SK-N-SH treated with all-trans-retinoic acid at 6 μM for 48 hours (cell line): ENCODE measurements around the gene JSRP1.

Experiments used
- ATAC-seq: fragments of 200-7000 bp; cut with Tn5 transposase; 3 replicates; pipeline ENCODE4 v1.9.1; 2020; ENCODE audit warnings: mild to moderate bottlenecking, moderate library complexity
- ARNTL ChIP-seq: fragments of 450-650 bp; formaldehyde crosslinking; IDR thresholded peaks from 2 replicates; pipeline ENCODE4 v1.5.0; 2020; ENCODE audit warnings: low read depth, mild to moderate bottlenecking, moderate library complexity, borderline replicate concordance
- BACH2 ChIP-seq: fragments of 250-450 bp; sonication (Bioruptor Pico); IDR thresholded peaks from 2 replicates; pipeline ENCODE4 v1.9.0; 2021; ENCODE audit warnings: mild to moderate bottlenecking, borderline replicate concordance
- CSDC2 ChIP-seq: fragments of 250-450 bp; sonication (Bioruptor Pico); IDR thresholded peaks from 2 replicates; pipeline ENCODE4 v1.5.0; 2020; ENCODE audit warnings: mild to moderate bottlenecking, moderate library complexity
- ESRRG ChIP-seq: fragments of 250-450 bp; sonication (Bioruptor Pico); IDR thresholded peaks from 2 replicates; pipeline ENCODE4 v1.6.1; 2021; ENCODE audit warnings: mild to moderate bottlenecking
- GLIS3 ChIP-seq: fragments of 250-450 bp; sonication (Bioruptor Pico); IDR thresholded peaks from 2 replicates; pipeline ENCODE4 v1.5.0; 2020; ENCODE audit warnings: mild to moderate bottlenecking, moderate library complexity
- ISL1 ChIP-seq: fragments of 250-450 bp; sonication (Bioruptor Pico); IDR thresholded peaks from 2 replicates; pipeline ENCODE4 v2.1.2; 2022; ENCODE audit warnings: mild to moderate bottlenecking, moderate library complexity
- PATZ1 ChIP-seq: fragments of 250-450 bp; sonication (Bioruptor Pico); IDR thresholded peaks from 2 replicates; pipeline ENCODE4 v1.8.0; 2020; ENCODE audit warnings: mild to moderate bottlenecking, moderate library complexity, borderline replicate concordance
- PPARA ChIP-seq: fragments of 250-450 bp; sonication (Bioruptor Pico); IDR thresholded peaks from 2 replicates; pipeline ENCODE4 v1.5.0; 2020; ENCODE audit warnings: mild to moderate bottlenecking, borderline replicate concordance
- RARB ChIP-seq: fragments of 250-450 bp; sonication (Bioruptor Pico); IDR thresholded peaks from 2 replicates; pipeline ENCODE4 v1.8.0; 2021; ENCODE audit warnings: mild to moderate bottlenecking, moderate library complexity
- SNAI2 ChIP-seq: fragments of 250-450 bp; sonication (Bioruptor Pico); IDR thresholded peaks from 2 replicates; pipeline ENCODE4 v1.5.0; 2020; ENCODE audit warnings: mild to moderate bottlenecking, moderate library complexity
- TCF4 ChIP-seq: fragments of 250-450 bp; sonication (Bioruptor Pico); IDR thresholded peaks from 2 replicates; pipeline ENCODE4 v1.8.0; 2021; ENCODE audit warnings: mild to moderate bottlenecking, moderate library complexity, borderline replicate concordance
- TSHZ2 ChIP-seq: fragments of 250-450 bp; sonication (Bioruptor Pico); IDR thresholded peaks from 2 replicates; pipeline ENCODE4 v1.5.0; 2020; ENCODE audit warnings: mild to moderate bottlenecking, moderate library complexity
- ZC3H10 ChIP-seq: fragments of 250-450 bp; sonication (Bioruptor Pico); IDR thresholded peaks from 2 replicates; pipeline ENCODE4 v1.5.1; 2021; ENCODE audit warnings: mild to moderate bottlenecking, moderate library complexity
- ZFP3 ChIP-seq: fragments of 250-450 bp; sonication (Bioruptor Pico); IDR thresholded peaks from 2 replicates; pipeline ENCODE4 v1.5.0; 2020; ENCODE audit warnings: mild to moderate bottlenecking, moderate library complexity
- ZFP30 ChIP-seq: fragments of 450-650 bp; formaldehyde crosslinking; IDR thresholded peaks from 2 replicates; pipeline ENCODE4 v1.5.0; 2022; ENCODE audit warnings: mild to moderate bottlenecking, moderate library complexity
- ZNF565 ChIP-seq: fragments of 450-650 bp; formaldehyde crosslinking; conservative IDR thresholded peaks from 2 replicates; pipeline ENCODE4 v1.5.0; 2020; ENCODE audit warnings: low read depth, mild to moderate bottlenecking, moderate library complexity
- ZNF70 ChIP-seq: fragments of 450-650 bp; formaldehyde crosslinking; IDR thresholded peaks from 2 replicates; pipeline ENCODE4 v1.5.0; 2020; ENCODE audit warnings: mild to moderate bottlenecking, moderate library complexity
- ZNF8 ChIP-seq: fragments of 450-650 bp; formaldehyde crosslinking; IDR thresholded peaks from 2 replicates; pipeline ENCODE4 v1.5.0; 2020; ENCODE audit warnings: mild to moderate bottlenecking, moderate library complexity
- TF ChIP-seq, protein P1 (sequence below): fragments of 250-450 bp; sonication (Bioruptor Pico); IDR thresholded peaks from 2 replicates; pipeline ENCODE4 v1.5.1; 2021; ENCODE audit warnings: mild to moderate bottlenecking, moderate library complexity
- TF ChIP-seq, protein P2 (sequence below): fragments of 250-450 bp; sonication (Bioruptor Pico); IDR thresholded peaks from 2 replicates; pipeline ENCODE4 v1.8.0; 2021; ENCODE audit warnings: low read depth, mild to moderate bottlenecking, moderate library complexity, borderline replicate concordance

JSRP1 gene

DNA sequence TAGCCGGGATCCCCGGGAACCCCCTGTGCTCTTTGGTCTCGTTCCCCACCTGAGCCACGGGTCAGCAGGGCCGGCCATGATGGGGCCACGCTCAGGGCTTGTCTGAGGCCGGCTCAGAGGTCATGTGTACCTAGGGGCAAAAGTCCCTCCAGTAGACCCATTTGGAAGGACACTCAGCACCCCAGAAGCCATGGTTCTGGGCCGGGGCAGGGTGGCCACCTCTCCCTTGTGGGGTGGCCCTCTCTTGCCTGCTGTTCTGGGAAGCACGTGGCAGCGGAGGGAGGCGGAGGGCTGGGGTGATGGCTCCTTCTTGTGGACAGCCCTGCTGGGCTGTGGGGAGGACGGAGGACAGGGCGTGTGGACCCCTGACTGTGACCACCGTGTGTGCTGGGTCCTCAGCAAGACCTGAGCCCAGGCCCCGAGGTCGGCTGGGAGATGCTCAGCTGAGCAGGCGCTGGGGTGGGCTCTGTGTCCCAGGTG lies 32.2 kb upstream of the JSRP1 start:
- ATAC-seq = no peak
- no peak for TF ChIP-seq ESRRG (CRISPR knock-in tag)
- TF ChIP-seq ISL1 (CRISPR knock-in tag) = no peak
- no peak for TF ChIP-seq CSDC2
- no peak for TF ChIP-seq ZNF70
- no peak for TF ChIP-seq TSHZ2 (CRISPR knock-in tag)
- no peak for TF ChIP-seq PPARA
- no peak for TF ChIP-seq TCF4
- no peak for TF ChIP-seq BACH2 (CRISPR knock-in tag)
- TF ChIP-seq GLIS3 = no peak
- no peak for TF ChIP-seq ZFP3
- TF ChIP-seq, protein P1, sequence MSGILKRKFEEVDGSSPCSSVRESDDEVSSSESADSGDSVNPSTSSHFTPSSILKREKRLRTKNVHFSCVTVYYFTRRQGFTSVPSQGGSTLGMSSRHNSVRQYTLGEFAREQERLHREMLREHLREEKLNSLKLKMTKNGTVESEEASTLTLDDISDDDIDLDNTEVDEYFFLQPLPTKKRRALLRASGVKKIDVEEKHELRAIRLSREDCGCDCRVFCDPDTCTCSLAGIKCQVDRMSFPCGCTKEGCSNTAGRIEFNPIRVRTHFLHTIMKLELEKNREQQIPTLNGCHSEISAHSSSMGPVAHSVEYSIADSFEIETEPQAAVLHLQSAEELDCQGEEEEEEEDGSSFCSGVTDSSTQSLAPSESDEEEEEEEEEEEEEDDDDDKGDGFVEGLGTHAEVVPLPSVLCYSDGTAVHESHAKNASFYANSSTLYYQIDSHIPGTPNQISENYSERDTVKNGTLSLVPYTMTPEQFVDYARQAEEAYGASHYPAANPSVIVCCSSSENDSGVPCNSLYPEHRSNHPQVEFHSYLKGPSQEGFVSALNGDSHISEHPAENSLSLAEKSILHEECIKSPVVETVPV = no peak
- TF ChIP-seq ZNF8 (CRISPR knock-in tag) = no peak
- no peak for TF ChIP-seq ZNF565
- TF ChIP-seq RARB (CRISPR knock-in tag) = no peak

DNA sequence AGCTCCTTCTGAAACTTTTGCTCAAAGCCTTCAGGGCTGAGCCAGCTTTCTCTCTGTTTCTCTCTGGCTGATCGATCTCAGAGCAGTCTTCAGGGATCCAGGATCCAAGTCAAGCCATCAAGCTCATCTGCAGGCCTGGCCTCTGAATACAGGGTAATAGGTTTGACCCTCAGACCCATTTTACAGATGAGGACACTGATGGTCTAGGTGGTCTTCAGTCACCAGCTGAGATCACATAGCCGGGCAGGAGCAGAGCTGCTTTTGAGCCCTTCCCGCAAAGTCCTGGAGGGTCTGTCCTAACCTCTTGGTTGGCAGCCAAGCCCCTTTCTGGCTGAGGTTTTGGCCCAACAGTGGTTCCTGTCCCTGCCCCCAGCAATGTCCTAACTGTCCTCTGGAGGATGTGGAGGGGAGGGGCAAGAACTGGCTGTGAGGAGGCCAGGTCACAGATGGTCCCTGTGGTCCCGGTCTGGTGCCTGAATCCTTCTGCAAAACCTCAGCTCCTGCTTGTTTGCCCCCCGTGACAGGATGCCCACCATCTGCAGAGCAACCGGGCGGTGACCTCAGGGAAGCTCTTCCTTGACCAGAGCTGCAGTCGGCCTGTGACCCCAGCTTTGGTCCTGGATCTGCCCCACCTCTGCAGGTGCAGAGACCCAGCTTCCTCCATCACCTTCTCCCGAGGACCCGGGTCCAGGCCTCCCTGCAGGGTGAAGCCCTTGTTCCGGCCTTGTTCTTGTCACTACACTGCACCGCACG lies 31.5 kb upstream of the JSRP1 start:
- ATAC-seq = no peak
- TF ChIP-seq RARB (CRISPR knock-in tag) (no peak), GLIS3 (no peak), TSHZ2 (CRISPR knock-in tag) (no peak), ZNF70 (no peak), ZNF8 (CRISPR knock-in tag) (no peak), BACH2 (CRISPR knock-in tag) (no peak), ZC3H10 (CRISPR knock-in tag) (no peak), TCF4 (no peak), ISL1 (CRISPR knock-in tag) (no peak), PPARA (no peak), ZFP30 (CRISPR knock-in tag) (no peak), ZFP3 (no peak), CSDC2 (no peak), ESRRG (CRISPR knock-in tag) (no peak), ZNF565 (no peak), PATZ1 (CRISPR knock-in tag) (no peak), ARNTL (CRISPR knock-in tag) (no peak), SNAI2 (CRISPR knock-in tag) (no peak)
- TF ChIP-seq, protein P2, sequence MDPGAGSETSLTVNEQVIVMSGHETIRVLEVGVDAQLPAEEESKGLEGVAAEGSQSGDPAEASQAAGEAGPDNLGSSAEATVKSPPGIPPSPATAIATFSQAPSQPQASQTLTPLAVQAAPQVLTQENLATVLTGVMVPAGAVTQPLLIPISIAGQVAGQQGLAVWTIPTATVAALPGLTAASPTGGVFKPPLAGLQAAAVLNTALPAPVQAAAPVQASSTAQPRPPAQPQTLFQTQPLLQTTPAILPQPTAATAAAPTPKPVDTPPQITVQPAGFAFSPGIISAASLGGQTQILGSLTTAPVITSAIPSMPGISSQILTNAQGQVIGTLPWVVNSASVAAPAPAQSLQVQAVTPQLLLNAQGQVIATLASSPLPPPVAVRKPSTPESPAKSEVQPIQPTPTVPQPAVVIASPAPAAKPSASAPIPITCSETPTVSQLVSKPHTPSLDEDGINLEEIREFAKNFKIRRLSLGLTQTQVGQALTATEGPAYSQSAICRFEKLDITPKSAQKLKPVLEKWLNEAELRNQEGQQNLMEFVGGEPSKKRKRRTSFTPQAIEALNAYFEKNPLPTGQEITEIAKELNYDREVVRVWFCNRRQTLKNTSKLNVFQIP = no peak
- TF ChIP-seq, protein P1 = no peak
- TF ChIP-seq, all 23 proteins: peak for 0
